A549 (cell line): Measurements from ENCODE around the gene GPD1L. TPM values are rescaled to one million over a fixed set of nuclear protein-coding genes. Genes with fewer than 3 reads are reported as not detected.

Source experiments
- ATAC-seq, 2 experiments: fragments of 200-7000 bp in 1 of 2; fragments of >200 bp in 1 of 2; cut with Nextera tagmentation in 1 of 2; cut with Tn5 transposase in 1 of 2; 3 replicates each; pipeline versions ENCODE4 v1.8.0 to v1.9.1; 2018 to 2020; ENCODE audit warnings: mild to moderate bottlenecking in 1 of 2, moderate library complexity in 1 of 2
- CTCF ChIA-PET: fragments of 300-600 bp; sonication (Branson Sonifier 250); formaldehyde crosslinking; extraction: SDS; loops from one replicate; lab custom pipeline; 2021; ENCODE audit warnings: antibody characterized with exemption, inconsistent platforms; lab: Yijun Ruan, JAX
- POLR2A ChIA-PET: fragments of 350-600 bp; formaldehyde crosslinking; extraction: SDS; loops from one replicate; lab custom pipeline; 2021; ENCODE audit warnings: antibody characterized with exemption, inconsistent platforms; lab: Yijun Ruan, JAX
- DNase-seq, 2 experiments: peaks; one replicate each; pipeline versions ENCODE4 v3.0.0 to v3.0.0-alpha.2; 2011 to 2016; ENCODE audit warnings: low read depth in 1 of 2, low spot score in 1 of 2
- FAIRE-seq: peaks from 2 replicates; lab custom pipeline; 2011; peaks lifted over from hg19 to GRCh38; lab: Jason Lieb, UNC
- H3K27ac ChIP-seq, 2 experiments: fragments of >200 bp; sonication (Bioruptor Twin); formaldehyde crosslinking; 3 replicates each; pipeline ENCODE4 v1.5.1; 2016 to 2017
- H3K4me1 ChIP-seq: fragments of >200 bp; sonication (Bioruptor Twin); formaldehyde crosslinking; 3 replicates; pipeline ENCODE4 v1.6.1; 2016
- H3K4me2 ChIP-seq: fragments of >200 bp; sonication (Bioruptor Twin); formaldehyde crosslinking; 3 replicates; pipeline ENCODE4 v1.6.1; 2016
- H3K4me3 ChIP-seq: fragments of >200 bp; sonication (Bioruptor Twin); formaldehyde crosslinking; 3 replicates; pipeline ENCODE4 v1.5.1; 2016
- H3K9me3 ChIP-seq: fragments of >200 bp; sonication (Bioruptor Twin); formaldehyde crosslinking; 3 replicates; pipeline ENCODE4 v1.6.1; 2016
- BHLHE40 ChIP-seq: IDR thresholded peaks from 2 replicates; pipeline ENCODE4 v1.6.1; 2012; ENCODE audit warnings: low read depth, low read length, inconsistent platforms
- CEBPB ChIP-seq, 2 experiments: fragments of >200 bp in 1 of 2; sonication (Bioruptor Twin) in 1 of 2; formaldehyde crosslinking in 1 of 2; IDR thresholded peaks; 2 replicates each; pipeline ENCODE4 v1.6.1; 2012 to 2016
- CHD2 ChIP-seq: fragments of 150-350 bp; IDR thresholded peaks from 2 replicates; pipeline ENCODE4 v1.6.1; 2014; ENCODE audit warnings: low read length; ENCODE audit not compliant: partially characterized antibody
- CHD4 ChIP-seq: fragments of 200-600 bp; sonication (generic); IDR thresholded peaks from 2 replicates; pipeline ENCODE4 v1.6.1; 2016; ENCODE audit warnings: antibody characterized with exemption, mild to moderate bottlenecking, borderline replicate concordance
- CTCF ChIP-seq: fragments of >200 bp; sonication (Bioruptor Twin); formaldehyde crosslinking; IDR thresholded peaks from 3 replicates; pipeline ENCODE4 v1.5.1; 2016
- EHF ChIP-seq: fragments of 250-450 bp; sonication (Bioruptor Pico); IDR thresholded peaks from 2 replicates; pipeline ENCODE4 v1.5.0; 2020; ENCODE audit warnings: mild to moderate bottlenecking
- EHMT2 ChIP-seq: fragments of 200-600 bp; sonication (generic); IDR thresholded peaks from 2 replicates; pipeline ENCODE4 v1.6.1; 2016; ENCODE audit warnings: antibody characterized with exemption, low read depth, mild to moderate bottlenecking, moderate library complexity
- ESRRA ChIP-seq: fragments of 150-350 bp; IDR thresholded peaks from 2 replicates; pipeline ENCODE4 v1.6.1; 2014; ENCODE audit warnings: mild to moderate bottlenecking, low read length, borderline replicate concordance
- FOSL2 ChIP-seq, 2 experiments: fragments of 450-650 bp in 1 of 2; fragments of >200 bp in 1 of 2; sonication (Bioruptor Twin) in 1 of 2; formaldehyde crosslinking; IDR thresholded peaks; 2 replicates each; pipeline versions ENCODE4 v1.5.0 to v1.6.1; 2016 to 2020; ENCODE audit warnings: mild to moderate bottlenecking in 1 of 2, moderate library complexity in 1 of 2
- HES2 ChIP-seq: fragments of >200 bp; sonication (Bioruptor Twin); formaldehyde crosslinking; IDR thresholded peaks from 2 replicates; pipeline ENCODE4 v1.6.1; 2016
- HEYL ChIP-seq: fragments of 250-450 bp; sonication (Bioruptor Pico); IDR thresholded peaks from 2 replicates; pipeline ENCODE4 v1.8.0; 2021; ENCODE audit warnings: mild to moderate bottlenecking, moderate library complexity
- HMGXB4 ChIP-seq: fragments of 250-450 bp; sonication (Bioruptor Pico); IDR thresholded peaks from 2 replicates; pipeline ENCODE4 v1.5.0; 2021; ENCODE audit warnings: mild to moderate bottlenecking, moderate library complexity, borderline replicate concordance
- KDM5A ChIP-seq: fragments of 200-600 bp; sonication (generic); IDR thresholded peaks from 2 replicates; pipeline ENCODE4 v1.6.1; 2016; ENCODE audit warnings: antibody characterized with exemption, mild to moderate bottlenecking
- MAX ChIP-seq: IDR thresholded peaks from 2 replicates; pipeline ENCODE4 v1.6.1; 2012
- MAZ ChIP-seq: fragments of 150-350 bp; IDR thresholded peaks from 2 replicates; pipeline ENCODE4 v1.6.1; 2014; ENCODE audit warnings: antibody characterized with exemption, low read depth, low read length, borderline replicate concordance
- NFE2L2 ChIP-seq: fragments of 150-350 bp; conservative IDR thresholded peaks from 2 replicates; pipeline ENCODE4 v1.6.1; 2014; ENCODE audit warnings: low read length
- NPAS2 ChIP-seq: fragments of 250-450 bp; sonication (Bioruptor Pico); IDR thresholded peaks from 2 replicates; pipeline ENCODE4 v1.8.0; 2022; ENCODE audit warnings: mild to moderate bottlenecking, moderate library complexity, borderline replicate concordance
- PBX3 ChIP-seq: IDR thresholded peaks from 2 replicates; pipeline ENCODE4 v1.6.1; 2012
- POLR2A ChIP-seq: IDR thresholded peaks from 2 replicates; pipeline ENCODE4 v1.6.1; 2012; ENCODE audit warnings: mild to moderate bottlenecking, low read length
- POLR2AphosphoS2 ChIP-seq: conservative IDR thresholded peaks from 2 replicates; pipeline ENCODE4 v1.6.1; 2012; ENCODE audit warnings: low read length, improper control_type of control experiment, inconsistent platforms
- RAD21 ChIP-seq, 2 experiments: fragments of >200 bp in 1 of 2; sonication (Bioruptor Twin) in 1 of 2; formaldehyde crosslinking in 1 of 2; IDR thresholded peaks in 1 of 2; conservative IDR thresholded peaks in 1 of 2; 2 replicates in 1 of 2; 3 replicates in 1 of 2; pipeline ENCODE4 v1.6.1; 2012 to 2018; ENCODE audit warnings: inconsistent platforms in 1 of 2
- RCOR1 ChIP-seq: fragments of 150-350 bp; IDR thresholded peaks from 2 replicates; pipeline ENCODE4 v1.6.1; 2014; ENCODE audit warnings: antibody characterized with exemption, low read length, low read depth
- REST ChIP-seq: fragments of 200-600 bp; sonication (generic); IDR thresholded peaks from 2 replicates; pipeline ENCODE4 v1.6.1; 2016; ENCODE audit warnings: antibody characterized with exemption, mild to moderate bottlenecking, moderate library complexity
- USF2 ChIP-seq: fragments of 450-650 bp; IDR thresholded peaks from 2 replicates; pipeline ENCODE4 v1.6.1; 2014; ENCODE audit warnings: antibody characterized with exemption
- WGBS: methylation state at CpG from one replicate; pipeline ENCODE4 v1.1.6; 2017; ENCODE audit errors: missing lambda C conversion rate; 5-methylcytosine and 5-hydroxymethylcytosine counted together
- polyA plus RNA-seq, 4 experiments: library from polyadenylated mRNA; depleted of rRNA in 3 of 4; stranded (reverse); fragments of >200 nt; fragmentation: RNase III in 1 of 4; extraction: RNeasy Plus Mini Kit Qiagen cat#74134 plus additional on column Dnase treatment in 1 of 4; gene quantifications; 2 replicates in 3 of 4; 3 replicates in 1 of 4; pipeline ENCODE4 v1.2.3, GENCODE V29; 2011 to 2017

GPD1L gene
- polyA plus RNA-seq, 2 of the 4 experiments (the other 2 are of a cell fraction): 13.6 to 31.0 TPM

- no peak for ATAC-seq
- DNase-seq: no peak
- no peak for TF ChIP-seq HEYL
- no peak for TF ChIP-seq MAX
- no peak for TF ChIP-seq CEBPB (IDR thresholded peaks at IDR 0.05)
- no peak for TF ChIP-seq POLR2A
- no peak for TF ChIP-seq BHLHE40
- no peak for TF ChIP-seq CHD2
- TF ChIP-seq, all 56 proteins: peak for 0
- peaks cover 16% of the 10 kb centered on the region for H3K4me1 ChIP-seq
- H3K4me3 ChIP-seq: no peak overlapping the region
- H3K4me2 ChIP-seq: no peak overlapping the region
- 92% methylated on average over 1 of the region's 1 CpG for WGBS
- ChIA-PET CTCF (no interaction called here), POLR2A (no interaction called here)
- no peak for FAIRE-seq
- no peak overlapping the region for H3K27ac ChIP-seq
- no peaks in the 10 kb centered on the region for H3K9me3 ChIP-seq
These were observed 7.9 kb upstream of the GPD1L start for GRCh38 chr3:32098528-32098927.

- Histone ChIP-seq H3K4me2 (no peak overlapping the region), H3K9me3 (no peaks in the 10 kb centered on the region), H3K27ac (no peak overlapping the region), H3K4me1 (peaks cover 27% of the 10 kb centered on the region), H3K4me3 (no peak overlapping the region)
- no peak for FAIRE-seq
- no peak for TF ChIP-seq BHLHE40
- no peak for TF ChIP-seq USF2
- TF ChIP-seq POLR2A: no peak
- TF ChIP-seq NPAS2 (CRISPR knock-in tag): no peak
- TF ChIP-seq HMGXB4 (CRISPR knock-in tag): no peak
- no peak for TF ChIP-seq KDM5A
- no peak for TF ChIP-seq RAD21 (conservative IDR thresholded peaks at IDR 0.05 in 1 of 2, IDR thresholded peaks at IDR 0.05 in 1 of 2)
- no peak for TF ChIP-seq CHD4
- no peak for TF ChIP-seq MAZ
- no peak for TF ChIP-seq NFE2L2
- no peak for TF ChIP-seq EHMT2
- TF ChIP-seq CTCF: no peak
- no peak for TF ChIP-seq ESRRA
- WGBS: 85% methylated on average over 5 of the region's 5 CpGs
- no peak for DNase-seq
- POLR2A ChIA-PET: no interaction called here
- ATAC-seq: no peak
- CTCF ChIA-PET: interaction anchor here (0.9 kb wide), 1 partner anchor 16 kb away, joined by 4 read pairs; no protein-coding TSS in a partner anchor
These were observed 6.0 kb upstream of the GPD1L start for GRCh38 chr3:32100465-32100864.

GRCh38 chr3:32102289-32102688 lies 4.1 kb upstream of the GPD1L start:
- Histone ChIP-seq H3K4me1 (peaks cover 29% of the 10 kb centered on the region), H3K9me3 (no peaks in the 10 kb centered on the region), H3K4me3 (no peak overlapping the region), H3K27ac (peak overlapping the region in 1 of 2 experiments; percentile 91; a peak in 2 of 6 replicates), H3K4me2 (no peak overlapping the region)
- CTCF ChIA-PET: interaction anchor here (0.7 to 2.3 kb wide), 3 partner anchors 42 to 307 kb away, joined by 3 to 7 read pairs (median 4); no protein-coding TSS in a partner anchor
- no peak for ATAC-seq
- POLR2A ChIA-PET: no interaction called here
- FAIRE-seq: no peak
- WGBS: 97% methylated on average over 7 of the region's 7 CpGs
- no peak for DNase-seq
- TF ChIP-seq PBX3: no peak
- no peak for TF ChIP-seq POLR2A
- no peak for TF ChIP-seq RCOR1
- TF ChIP-seq NFE2L2: no peak
- no peak for TF ChIP-seq NPAS2 (CRISPR knock-in tag)
- no peak for TF ChIP-seq REST
- TF ChIP-seq EHF: no peak
- no peak for TF ChIP-seq FOSL2 (IDR thresholded peaks at IDR 0.05)
- no peak for TF ChIP-seq FOSL2 (CRISPR knock-in tag; IDR thresholded peaks at IDR 0.05)
- TF ChIP-seq POLR2AphosphoS2: no peak
- no peak for TF ChIP-seq KDM5A
- TF ChIP-seq HES2: no peak
